HG03565 (cell line): ENCODE results near the gene MYDGF.

Source experiments
- ATAC-seq: cut with Tn5 transposase; IDR thresholded peaks from one replicate; pipeline ENCODE4 v1.9.1; 2021; ENCODE audit warnings: mild to moderate bottlenecking, moderate library complexity; ENCODE audit not compliant: unreplicated experiment

The MYDGF gene

DNA sequence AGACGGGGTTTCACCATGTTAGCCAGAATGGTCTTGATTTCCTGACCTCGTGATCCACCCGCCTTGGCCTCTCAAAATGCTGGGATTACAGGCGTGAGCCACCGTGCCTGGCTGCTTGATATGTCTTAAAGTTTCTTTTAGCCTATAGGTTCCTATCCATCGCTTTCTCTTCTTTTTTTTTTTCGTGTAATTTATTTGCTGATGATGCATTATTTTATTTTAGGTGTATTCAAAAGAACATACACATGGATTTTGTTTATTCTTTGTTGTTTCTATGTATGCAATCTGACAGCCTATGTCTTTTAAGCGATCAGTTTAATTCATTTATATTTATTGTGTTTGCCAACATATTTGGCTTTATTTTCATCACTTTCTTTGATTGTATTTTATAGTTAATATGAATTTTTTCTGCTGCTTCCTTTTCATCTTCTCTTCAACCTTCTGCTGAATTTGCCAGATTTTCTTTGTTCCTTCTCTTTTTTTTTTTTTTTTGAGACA lies 56.8 kb downstream of the MYDGF start:
- no peak for ATAC-seq

DNA sequence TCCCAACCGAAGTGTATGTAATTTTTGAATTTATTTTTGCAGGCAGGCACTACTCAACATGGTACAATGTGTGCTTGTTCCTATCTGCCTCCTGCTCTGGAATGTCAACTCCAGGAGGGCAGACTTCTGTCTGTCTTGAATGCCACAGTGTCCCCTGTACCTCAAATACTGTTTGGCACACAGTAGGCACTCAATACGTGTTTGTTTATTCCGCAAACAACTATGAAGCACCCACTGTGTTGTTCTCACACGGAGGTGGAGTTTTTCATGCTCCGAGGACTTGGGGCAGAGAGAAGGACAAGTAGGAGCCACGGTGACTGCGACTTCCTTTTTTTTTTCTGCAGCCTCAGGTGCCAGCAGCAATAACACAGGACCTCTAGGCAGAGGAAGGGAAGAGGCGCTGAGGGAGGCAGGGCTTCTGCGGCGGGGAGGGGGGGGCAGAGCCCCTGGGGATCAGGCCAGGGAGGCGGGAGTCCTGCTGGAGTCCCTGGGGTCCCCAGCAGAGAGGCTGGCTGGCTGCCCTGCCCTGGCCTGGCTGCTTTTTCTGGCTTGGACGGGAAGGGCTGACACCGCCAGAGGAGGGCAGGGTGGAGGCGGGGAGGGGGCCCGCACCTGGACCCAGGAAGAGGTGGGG lies 60.1 kb downstream of the MYDGF start:
- ATAC-seq: no peak
